RPMI8226 (cell line): ENCODE data around the gene ETV4.
A peak's percentile ranks its signal among the peaks of the same experiment; 100 is the strongest.
"Not testable (repeated sequence)": the region's sequence is repeated elsewhere in the genome, so short reads cannot be mapped to it uniquely, and the experiment has no call there.

Experiments used
- DNase-seq: peaks from one replicate; pipeline ENCODE4 v3.0.0-alpha.2; 2015

The ETV4 gene

GRCh38 chr17:43509440-43509839, 36.7 kb downstream of the ETV4 start:
- DNase-seq, result not testable (repeated sequence)

GRCh38 chr17:43490621-43491020, 55.5 kb downstream of the ETV4 start:
- no peak for DNase-seq

GRCh38 chr17:43483674-43484551, 62.2 kb downstream of the ETV4 start, which contains the start of gene DHX8:
Gene DHX8, plus strand, starts transcription at chr17:43483975. Its CDS starts 63 bp downstream, at chr17:43484038.
- peak; percentile 97 for DNase-seq

- no peak for DNase-seq
Measured at GRCh38 chr17:43482103-43483012, 63.8 kb downstream of the ETV4 start.

GRCh38 chr17:43479948-43480347, 66.2 kb downstream of the ETV4 start:
- no peak for DNase-seq
